CD14-positive monocyte (primary cell): Measurements from ENCODE around the gene DNAJC11. TPM values are rescaled to one million over a fixed set of nuclear protein-coding genes. Genes with fewer than 3 reads are reported as not detected.

Experiments used
- DNase-seq, 3 donors: peaks; one replicate each; pipeline ENCODE4 v3.0.0-alpha.2; 2011 to 2022
- H2AFZ ChIP-seq: 2 replicates; pipeline ENCODE4 v1.6.0; 2012; ENCODE audit warnings: mild to moderate bottlenecking, low read depth, low read length, inconsistent platforms; ENCODE audit not compliant: insufficient read depth, poor library complexity, severe bottlenecking
- H3K27ac ChIP-seq, 2 donors: 1 replicate in 1 of 2; 2 replicates in 1 of 2; pipeline ENCODE4 v1.5.1; 2012 to 2013; ENCODE audit warnings: low read length in 2 of 2, control low read depth in 1 of 2, inconsistent platforms in 1 of 2, low read depth in 1 of 2, mild to moderate bottlenecking in 1 of 2
- H3K27me3 ChIP-seq, 2 donors: one replicate each; pipeline versions ENCODE4 v1.6.0 to v1.6.1; 2011 to 2013; ENCODE audit warnings: low read length in 2 of 2; ENCODE audit not compliant: control insufficient read depth in 2 of 2, insufficient read depth in 2 of 2
- H3K36me3 ChIP-seq, 2 donors: replicated peaks in 1 of 2; 1 replicate in 1 of 2; 2 replicates in 1 of 2; pipeline versions ENCODE4 v1.5.1 to v1.6.1; 2012 to 2013; ENCODE audit warnings: low read length in 2 of 2, control low read depth in 1 of 2, inconsistent platforms in 1 of 2, mild to moderate bottlenecking in 1 of 2; ENCODE audit not compliant: insufficient read depth in 2 of 2, control insufficient read depth in 1 of 2
- H3K4me1 ChIP-seq, 2 donors: 1 replicate in 1 of 2; 2 replicates in 1 of 2; pipeline versions ENCODE4 v1.5.1 to v1.6.1; 2012 to 2013; ENCODE audit warnings: low read length in 2 of 2, control low read depth in 1 of 2, inconsistent platforms in 1 of 2, mild to moderate bottlenecking in 1 of 2, moderate library complexity in 1 of 2; ENCODE audit not compliant: insufficient read depth in 2 of 2, control insufficient read depth in 1 of 2
- H3K4me2 ChIP-seq: replicated peaks from 2 replicates; pipeline ENCODE3; 2012; ENCODE audit warnings: low read length, moderate library complexity, mild to moderate bottlenecking; ENCODE audit not compliant: poor library complexity, severe bottlenecking; ENCODE audit errors: extremely low read depth
- H3K4me3 ChIP-seq, 3 experiments: fragments of 200-600 bp in 1 of 3; sonication (generic) in 1 of 3; replicated peaks in 1 of 3; 1 replicate in 2 of 3; 2 replicates in 1 of 3; pipeline ENCODE4 v1.5.1; 2011 to 2013; ENCODE audit warnings: low read length in 3 of 3, mild to moderate bottlenecking in 3 of 3, control low read depth in 2 of 3, low read depth in 2 of 3, inconsistent platforms in 1 of 3, moderate library complexity in 1 of 3
- H3K79me2 ChIP-seq: 2 replicates; pipeline ENCODE4 v1.6.0; 2012; ENCODE audit warnings: mild to moderate bottlenecking, control low read depth, inconsistent platforms, low read length, moderate library complexity; ENCODE audit not compliant: insufficient read depth
- H3K9ac ChIP-seq: 2 replicates; pipeline ENCODE4 v1.6.0; 2017; ENCODE audit warnings: low read length, mild to moderate bottlenecking; ENCODE audit not compliant: insufficient read depth, poor library complexity, severe bottlenecking
- H3K9me3 ChIP-seq, 2 donors: replicated peaks in 1 of 2; 1 replicate in 1 of 2; 2 replicates in 1 of 2; pipeline versions ENCODE4 v1.5.1 to v1.6.1; 2012 to 2013; ENCODE audit warnings: low read length in 2 of 2, control low read depth in 1 of 2; ENCODE audit not compliant: control insufficient read depth in 1 of 2, insufficient read depth in 1 of 2
- H4K20me1 ChIP-seq: 2 replicates; pipeline ENCODE4 v1.6.0; 2012; ENCODE audit warnings: mild to moderate bottlenecking, low read length, control low read depth, moderate library complexity; ENCODE audit not compliant: insufficient read depth
- H3K27ac Mint-ChIP-seq, 7 donors: one replicate each; pipeline ENCODE4 v1.8.0; 2020; ENCODE audit warnings: mild to moderate bottlenecking in 7 of 7, mixed read lengths in 7 of 7, moderate library complexity in 6 of 7, inconsistent platforms in 2 of 7
- H3K27me3 Mint-ChIP-seq, 3 donors: one replicate each; pipeline ENCODE4 v1.8.0; 2021 to 2022; ENCODE audit warnings: low read depth in 3 of 3, mild to moderate bottlenecking in 3 of 3, mixed read lengths in 3 of 3, moderate library complexity in 3 of 3, inconsistent platforms in 1 of 3
- H3K36me3 Mint-ChIP-seq, 2 donors: one replicate each; pipeline ENCODE4 v1.8.0; 2020; ENCODE audit warnings: mixed read lengths in 2 of 2, inconsistent platforms in 1 of 2, mild to moderate bottlenecking in 1 of 2
- H3K4me1 Mint-ChIP-seq: one replicate; pipeline ENCODE4 v1.8.0; 2020; ENCODE audit warnings: mild to moderate bottlenecking, mixed read lengths
- H3K4me3 Mint-ChIP-seq, 2 donors: one replicate each; pipeline ENCODE4 v1.8.0; 2020; ENCODE audit warnings: mild to moderate bottlenecking in 2 of 2, mixed read lengths in 2 of 2, moderate library complexity in 1 of 2
- H3K9me3 Mint-ChIP-seq, 7 donors: one replicate each; pipeline ENCODE4 v1.8.0; 2020 to 2022; ENCODE audit warnings: mixed read lengths in 7 of 7, mild to moderate bottlenecking in 6 of 7, moderate library complexity in 6 of 7, inconsistent platforms in 2 of 7
- WGBS: methylation state at CpG from one replicate; pipeline ENCODE4 v1.1.5; 2013; ENCODE audit warnings: missing lambda C conversion rate; ENCODE audit not compliant: insufficient coverage; 5-methylcytosine and 5-hydroxymethylcytosine counted together
- intact Hi-C, 2 donors: fragments of 100-400 bp; cut with micrococcal nuclease; formaldehyde crosslinking; loops; one replicate each; pipeline versions ENCODE4 v1.15.0 to v1.15.1; 2023
- polyA plus RNA-seq, 3 donors: library from polyadenylated mRNA; depleted of rRNA in 1 of 3; unstranded in 2 of 3; stranded (reverse) in 1 of 3; fragments of 300-500 nt in 2 of 3; fragments of >200 nt in 1 of 3; fragmentation: Illumina TruSeq in 2 of 3; gene quantifications; 1 replicate in 2 of 3; 2 replicates in 1 of 3; pipeline ENCODE4 v1.2.3, GENCODE V29; 2012 to 2021
- TF ChIP-seq, protein P1 (sequence below): fragments of 200-600 bp; IDR thresholded peaks from one replicate; pipeline ENCODE4 v1.8.0; 2022; ENCODE audit warnings: antibody characterized with exemption, mild to moderate bottlenecking

DNAJC11 gene
- polyA plus RNA-seq, 3 donors: 9.7 to 19.9 (median 15.8) TPM

DNA sequence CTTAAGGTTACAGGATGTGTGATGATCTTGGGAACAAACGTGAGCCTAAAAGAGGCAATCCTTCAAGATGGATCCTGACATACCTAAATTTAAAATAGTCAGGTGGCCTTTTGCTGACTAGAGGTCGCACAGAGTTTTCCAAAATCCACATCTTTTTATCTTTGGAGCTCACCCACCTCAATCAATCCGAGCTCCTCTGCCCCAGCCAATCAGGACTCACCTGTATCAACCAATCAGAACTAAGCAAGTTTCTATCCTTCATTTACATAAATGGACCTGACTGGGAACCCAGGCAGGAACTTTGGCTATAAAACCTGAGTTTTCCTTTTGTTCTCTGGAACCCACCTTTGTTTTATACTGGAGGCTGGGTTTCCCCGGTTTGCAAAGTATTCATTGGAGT, 16.2 kb downstream of the DNAJC11 start:
- Histone ChIP-seq H3K4me2 (no peak overlapping the region), H3K9ac (no peak overlapping the region), H3K4me3 (no peak overlapping the region), H2AFZ (no peak overlapping the region), H3K79me2 (peaks cover 15% of the 10 kb centered on the region), H3K4me1 (no peaks in the 10 kb centered on the region), H3K27ac (no peak overlapping the region), H3K36me3 (peaks cover 8 to 22% of the 10 kb centered on the region in 2 donors), H3K27me3 (no peaks in the 10 kb centered on the region), H3K9me3 (no peaks in the 10 kb centered on the region), H4K20me1 (peaks cover 23% of the 10 kb centered on the region)
- Mint-ChIP-seq H3K27me3 (peaks cover 0 to 2% (median 1%) of the 10 kb centered on the region in 3 donors), H3K36me3 (peaks cover 9 to 10% of the 10 kb centered on the region in 2 donors), H3K9me3 (no peaks in the 10 kb centered on the region), H3K4me3 (no peak overlapping the region), H3K4me1 (no peaks in the 10 kb centered on the region), H3K27ac (no peak overlapping the region)
- 96% methylated on average over 2 of the region's 4 CpGs for WGBS
- TF ChIP-seq, protein P1, sequence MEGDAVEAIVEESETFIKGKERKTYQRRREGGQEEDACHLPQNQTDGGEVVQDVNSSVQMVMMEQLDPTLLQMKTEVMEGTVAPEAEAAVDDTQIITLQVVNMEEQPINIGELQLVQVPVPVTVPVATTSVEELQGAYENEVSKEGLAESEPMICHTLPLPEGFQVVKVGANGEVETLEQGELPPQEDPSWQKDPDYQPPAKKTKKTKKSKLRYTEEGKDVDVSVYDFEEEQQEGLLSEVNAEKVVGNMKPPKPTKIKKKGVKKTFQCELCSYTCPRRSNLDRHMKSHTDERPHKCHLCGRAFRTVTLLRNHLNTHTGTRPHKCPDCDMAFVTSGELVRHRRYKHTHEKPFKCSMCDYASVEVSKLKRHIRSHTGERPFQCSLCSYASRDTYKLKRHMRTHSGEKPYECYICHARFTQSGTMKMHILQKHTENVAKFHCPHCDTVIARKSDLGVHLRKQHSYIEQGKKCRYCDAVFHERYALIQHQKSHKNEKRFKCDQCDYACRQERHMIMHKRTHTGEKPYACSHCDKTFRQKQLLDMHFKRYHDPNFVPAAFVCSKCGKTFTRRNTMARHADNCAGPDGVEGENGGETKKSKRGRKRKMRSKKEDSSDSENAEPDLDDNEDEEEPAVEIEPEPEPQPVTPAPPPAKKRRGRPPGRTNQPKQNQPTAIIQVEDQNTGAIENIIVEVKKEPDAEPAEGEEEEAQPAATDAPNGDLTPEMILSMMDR: no peak
- intact Hi-C loops: no loop called here
- no peak for DNase-seq

GRCh38 chr1:6683434-6683833, 18.2 kb downstream of the DNAJC11 start:
- H3K9me3 ChIP-seq: no peaks in the 10 kb centered on the region
- peaks cover 10% of the 10 kb centered on the region for H4K20me1 ChIP-seq
- no peaks in the 10 kb centered on the region for H3K27me3 ChIP-seq
- no peak overlapping the region for H3K27ac ChIP-seq
- intact Hi-C loops: no loop called here
- no peak overlapping the region for H2AFZ ChIP-seq
- Mint-ChIP-seq H3K27ac (no peak overlapping the region), H3K27me3 (peaks cover 0 to 2% (median 1%) of the 10 kb centered on the region in 3 donors), H3K36me3 (peaks cover 25% of the 10 kb centered on the region in 2 donors), H3K4me1 (no peaks in the 10 kb centered on the region), H3K9me3 (no peaks in the 10 kb centered on the region), H3K4me3 (no peak overlapping the region)
- H3K79me2 ChIP-seq: peaks cover 12% of the 10 kb centered on the region
- TF ChIP-seq, protein P1: no peak
- H3K36me3 ChIP-seq: peaks cover 26 to 40% of the 10 kb centered on the region in 2 donors
- no peak overlapping the region for H3K4me3 ChIP-seq
- no peaks in the 10 kb centered on the region for H3K4me1 ChIP-seq
- H3K4me2 ChIP-seq: no peak overlapping the region
- DNase-seq: no peak
- no peak overlapping the region for H3K9ac ChIP-seq
- WGBS: no CpG with 5 or more reads among the region's 3 CpGs
